NCI-H187 treated with DMSO at 0.1 percent for 48 hours (cell line): ENCODE measurements around the gene TEN1.

ENCODE experiments used
- DNase-seq: peaks from one replicate; lab custom pipeline; 2025; lab: John Stamatoyannopoulos, UW

The TEN1 gene

GRCh38 chr17:76005263-76006149 is 26.5 kb downstream of the TEN1 start:
- DNase-seq = peak; percentile 14

DNA sequence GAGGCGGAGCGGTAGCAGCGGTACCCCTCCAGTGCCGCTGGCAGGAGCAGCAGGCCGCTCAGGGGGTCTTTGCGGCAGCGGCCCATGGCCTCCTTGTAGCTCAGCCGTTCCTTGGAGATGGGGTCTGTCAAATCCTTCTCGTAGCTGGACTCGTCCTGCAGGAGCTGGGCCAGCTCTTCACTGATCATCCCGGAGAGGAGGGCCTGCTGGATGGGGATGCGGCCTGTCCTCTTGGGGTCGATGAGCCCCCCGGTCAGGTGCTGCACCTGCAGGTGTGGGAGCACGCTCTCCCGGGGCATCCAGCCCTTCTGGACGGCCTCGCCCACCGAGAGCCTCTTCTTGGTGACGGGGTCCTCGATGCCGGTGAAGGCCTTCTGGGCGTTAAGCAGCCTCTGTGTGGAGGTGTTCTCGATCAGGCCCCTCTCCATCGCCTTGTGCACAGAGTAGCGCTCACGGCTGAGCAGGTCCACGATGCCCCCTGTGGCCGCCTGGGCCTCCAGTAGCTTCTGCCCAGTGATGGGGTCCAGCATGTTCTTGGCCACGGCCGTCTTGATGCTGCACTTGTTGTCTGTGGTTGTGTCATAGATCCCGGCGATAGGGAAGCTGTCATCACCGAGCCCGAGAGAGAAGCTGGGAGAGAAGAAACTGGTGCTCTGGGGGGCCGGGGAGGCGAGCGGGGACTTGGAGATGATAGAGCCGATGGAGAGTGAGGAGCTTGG is 28.2 kb downstream of the TEN1 start:
- DNase-seq = no peak

DNA sequence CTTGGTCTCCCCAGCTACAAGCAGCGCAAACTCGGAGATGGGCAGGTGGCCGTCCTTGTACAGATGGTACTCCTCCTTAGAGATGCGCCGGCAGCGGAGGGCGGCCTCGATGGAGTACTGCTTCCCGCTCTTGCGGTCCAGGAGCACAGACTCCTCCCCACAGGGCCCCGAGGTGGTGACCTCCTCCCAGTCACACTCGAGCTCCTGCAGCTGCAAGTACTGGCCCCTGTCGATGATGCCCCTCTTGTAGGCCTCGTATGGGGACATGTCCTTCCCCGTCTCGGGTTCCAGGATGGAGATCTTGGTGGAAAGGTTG is 28.8 kb downstream of the TEN1 start:
- no peak for DNase-seq

DNA sequence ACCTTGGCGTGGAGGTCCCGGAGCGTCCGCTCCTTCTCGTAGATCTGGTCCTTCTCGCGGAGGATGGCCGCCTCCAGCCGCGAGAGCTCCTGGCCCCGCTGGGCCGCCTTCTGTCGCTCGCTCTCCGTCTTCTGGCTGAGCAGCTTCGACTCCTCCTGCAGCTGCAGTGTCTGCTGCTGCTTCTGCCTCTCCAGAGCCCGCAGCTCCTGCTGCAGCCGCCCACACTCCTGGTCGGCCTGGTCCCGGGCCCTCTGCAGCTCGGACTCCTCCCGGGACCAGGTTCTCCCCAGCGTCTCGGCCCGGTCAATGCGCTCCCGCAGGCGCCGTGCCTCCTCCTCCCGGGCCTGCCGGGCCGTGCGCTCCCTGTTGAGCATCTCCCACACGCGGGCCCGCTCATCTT is 29.2 kb downstream of the TEN1 start:
- no peak for DNase-seq

- DNase-seq = no peak
These were observed 29.8 kb downstream of the TEN1 start for GRCh38 chr17:76008630-76009425.

DNA sequence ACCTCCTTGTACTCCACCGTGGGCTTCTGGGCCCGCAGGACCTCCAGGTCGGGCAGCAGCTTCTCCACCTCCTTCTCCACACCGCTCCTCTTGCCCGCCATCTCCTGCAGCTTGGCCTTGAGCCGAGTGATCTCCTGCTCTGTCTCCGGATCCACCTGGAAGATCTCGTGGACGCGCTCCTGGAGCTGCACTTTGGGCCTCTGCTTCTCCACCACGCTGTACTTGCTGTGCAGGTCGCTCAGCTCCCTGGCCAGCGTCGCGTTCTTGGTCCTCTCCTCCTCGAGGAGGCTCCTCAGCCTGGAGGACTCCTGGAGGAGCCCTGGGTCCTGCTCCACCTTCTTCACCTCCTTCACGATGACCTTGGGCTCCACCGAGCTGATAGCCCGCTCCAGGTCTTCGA is 30.4 kb downstream of the TEN1 start:
- DNase-seq = no peak

GRCh38 chr17:76009969-76010661 is 31.1 kb downstream of the TEN1 start:
- DNase-seq = no peak

- no peak for DNase-seq
These were observed 32.9 kb downstream of the TEN1 start for GRCh38 chr17:76011951-76012350.

DNA sequence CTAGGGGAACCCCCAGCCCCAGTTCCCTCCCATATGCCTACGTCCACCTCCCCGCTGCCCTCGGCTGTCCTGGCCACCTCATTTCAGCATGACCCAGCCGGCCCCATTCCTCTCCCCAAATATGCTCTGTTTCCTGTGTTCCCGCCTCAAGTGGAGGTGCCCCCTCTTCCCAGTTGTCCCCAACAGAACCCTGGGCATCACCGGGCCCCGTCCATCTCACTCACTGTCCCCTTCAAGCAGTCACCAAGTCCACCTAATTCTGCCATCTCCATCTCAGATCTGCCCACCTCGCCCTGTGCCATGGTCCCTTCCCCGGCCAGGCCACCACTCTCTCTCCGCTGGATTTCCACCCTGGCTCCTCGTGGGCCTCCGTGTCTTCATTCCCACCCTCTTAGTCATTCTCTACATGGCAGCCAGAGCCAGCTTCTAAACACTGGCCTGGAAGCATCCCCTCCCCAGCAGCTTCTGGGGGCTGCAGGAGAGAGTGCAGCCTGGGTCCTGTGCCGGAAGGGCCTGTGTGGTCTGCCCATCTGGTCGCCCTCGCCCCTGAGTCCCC is 34.4 kb downstream of the TEN1 start:
- DNase-seq = no peak

DNA sequence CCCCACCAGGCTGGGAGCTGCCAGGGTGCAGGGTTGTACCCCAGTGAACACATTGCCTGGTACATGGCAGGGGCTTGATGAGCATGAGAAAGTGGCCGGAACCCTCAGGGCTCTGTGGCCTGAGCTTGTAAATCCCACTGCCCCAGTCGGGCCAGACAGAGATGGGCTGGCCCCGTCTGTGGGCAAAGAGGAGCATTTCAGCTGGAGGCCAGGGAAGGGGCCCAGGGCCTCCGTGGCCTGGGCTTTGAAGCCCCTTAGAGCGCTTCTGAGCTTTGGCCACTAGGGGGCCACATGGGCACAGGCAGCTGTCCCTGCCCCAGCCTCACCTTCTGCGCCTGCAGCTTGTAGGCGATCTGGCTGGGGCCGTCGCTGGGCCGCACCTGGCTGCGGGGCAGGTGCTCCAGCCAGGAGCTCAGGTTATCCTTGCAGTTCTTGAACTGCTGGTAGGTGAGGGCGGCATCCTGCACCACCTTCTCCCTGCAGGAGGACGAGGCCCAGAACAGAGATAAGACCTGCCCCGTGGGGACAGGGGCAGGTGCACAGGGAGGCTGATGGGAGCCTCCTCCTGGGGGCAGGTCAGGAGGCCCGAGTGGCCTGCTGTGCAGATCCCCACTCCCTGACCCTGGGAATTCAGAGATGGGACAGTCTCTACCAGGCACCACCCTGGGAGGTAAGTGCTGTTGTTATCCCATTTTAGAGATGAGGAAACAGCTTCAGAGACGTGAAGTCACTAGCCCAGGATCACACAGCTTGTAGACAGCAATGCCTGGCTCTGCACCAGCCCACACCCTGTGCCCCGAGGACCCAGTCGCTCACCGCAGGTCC is 35.3 kb downstream of the TEN1 start:
- DNase-seq = peak; percentile 3

GRCh38 chr17:76014925-76015261 is 35.9 kb downstream of the TEN1 start:
- DNase-seq = no peak

DNA sequence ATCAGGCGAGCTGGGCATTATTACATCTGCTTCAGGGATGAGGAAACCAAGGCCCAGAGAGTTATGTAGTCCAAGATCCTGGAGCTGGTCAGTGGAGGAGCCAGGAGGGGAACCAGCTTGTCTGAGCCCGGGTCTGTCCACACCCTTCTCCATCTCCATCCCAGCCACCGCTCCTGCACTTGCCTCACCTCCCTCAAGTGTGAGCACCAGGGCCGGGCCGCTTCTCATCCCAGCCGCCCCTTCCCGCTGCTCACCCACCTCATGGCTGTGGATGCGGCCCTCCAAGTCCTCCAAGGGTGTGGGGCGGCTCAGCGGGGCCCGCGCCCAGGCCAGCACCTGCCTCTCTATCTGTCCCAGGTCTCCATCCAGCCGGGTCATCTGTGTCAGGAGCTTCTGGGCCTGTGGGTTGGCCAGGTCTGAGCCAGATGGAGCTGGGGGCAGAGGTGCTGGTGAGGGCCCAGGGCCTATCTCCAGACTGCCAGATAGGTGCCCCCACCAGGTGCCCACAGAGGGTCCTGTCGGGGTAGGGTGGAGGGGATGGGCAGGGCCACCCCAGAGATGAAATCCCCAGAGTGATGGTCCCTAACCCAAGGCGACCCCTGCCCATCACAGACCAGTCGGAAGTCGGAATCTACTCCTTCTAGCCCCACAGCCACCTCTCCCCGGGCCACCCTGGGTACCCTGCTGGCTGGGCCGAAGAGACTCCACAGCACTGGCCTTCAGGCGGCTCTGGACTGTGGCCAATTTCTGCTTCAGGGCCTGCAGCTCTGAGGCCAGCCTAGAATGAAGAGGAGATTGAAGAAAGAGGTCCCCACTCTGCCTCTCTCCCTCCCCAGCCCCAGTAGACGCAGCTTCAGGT is 38.7 kb downstream of the TEN1 start:
- no peak for DNase-seq

DNA sequence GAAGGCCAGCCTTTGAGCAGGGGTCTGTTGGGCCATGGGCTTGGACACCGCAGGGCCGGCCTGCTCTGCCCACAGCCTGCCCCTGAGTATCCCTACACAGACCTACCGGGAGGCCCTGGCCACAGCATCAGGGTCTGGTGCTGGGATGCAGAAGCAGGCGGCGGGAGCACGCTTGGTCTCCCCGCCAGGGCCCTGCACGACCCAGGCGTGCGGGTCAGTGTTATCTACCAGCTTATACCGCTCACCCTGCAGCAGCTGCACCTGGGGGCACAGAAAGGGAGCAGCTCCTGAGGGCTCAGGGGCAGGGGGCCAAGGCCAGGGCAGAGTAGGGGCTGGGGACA is 39.3 kb downstream of the TEN1 start:
- no peak for DNase-seq

DNA sequence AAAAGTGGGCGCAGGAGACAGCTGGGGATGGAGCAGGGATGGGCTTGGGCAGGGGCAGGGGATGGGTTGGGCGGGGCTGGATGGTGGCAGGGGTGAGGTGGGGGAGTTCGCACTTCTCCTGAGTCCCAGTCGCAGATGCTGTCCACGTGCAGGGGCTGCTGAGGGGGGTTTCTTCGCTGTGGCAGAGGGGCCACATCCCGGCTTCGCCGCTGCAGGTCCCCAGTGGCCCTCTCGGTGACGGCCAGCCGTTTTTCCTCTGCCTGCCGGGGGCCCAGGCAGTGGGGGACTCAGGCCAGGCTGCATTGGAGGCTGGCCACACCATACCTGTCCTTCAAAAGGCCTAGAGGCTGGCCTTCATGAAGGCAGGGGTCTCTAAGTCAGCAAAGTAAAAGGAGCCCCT is 39.8 kb downstream of the TEN1 start:
- no peak for DNase-seq

- no peak for DNase-seq
These were observed 40.9 kb downstream of the TEN1 start for GRCh38 chr17:76019833-76020467.

DNA sequence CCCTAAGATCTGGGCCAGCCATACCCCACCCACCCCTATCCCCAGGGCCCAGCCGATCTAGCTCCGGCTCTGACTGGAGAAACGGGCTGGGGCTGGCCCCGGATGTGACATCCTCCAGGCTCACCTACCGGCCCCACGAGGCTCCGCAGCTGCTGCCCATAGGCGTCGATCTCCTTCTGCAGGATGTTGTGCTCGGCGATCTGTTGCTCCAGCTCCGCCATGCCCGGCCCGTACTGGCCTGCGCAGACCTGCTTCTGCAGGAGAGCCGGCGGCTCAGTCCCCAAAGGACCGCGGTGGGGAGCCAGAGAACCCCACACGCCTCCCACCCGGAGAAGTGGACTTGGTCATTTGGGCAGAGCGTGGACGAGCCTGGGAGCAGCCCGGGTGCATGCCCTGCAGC is 43.2 kb downstream of the TEN1 start:
- DNase-seq = no peak

GRCh38 chr17:76022973-76023899 is 44.2 kb downstream of the TEN1 start:
- DNase-seq = no peak

- DNase-seq = no peak
These were observed 44.8 kb downstream of the TEN1 start for GRCh38 chr17:76023900-76024237.

DNA sequence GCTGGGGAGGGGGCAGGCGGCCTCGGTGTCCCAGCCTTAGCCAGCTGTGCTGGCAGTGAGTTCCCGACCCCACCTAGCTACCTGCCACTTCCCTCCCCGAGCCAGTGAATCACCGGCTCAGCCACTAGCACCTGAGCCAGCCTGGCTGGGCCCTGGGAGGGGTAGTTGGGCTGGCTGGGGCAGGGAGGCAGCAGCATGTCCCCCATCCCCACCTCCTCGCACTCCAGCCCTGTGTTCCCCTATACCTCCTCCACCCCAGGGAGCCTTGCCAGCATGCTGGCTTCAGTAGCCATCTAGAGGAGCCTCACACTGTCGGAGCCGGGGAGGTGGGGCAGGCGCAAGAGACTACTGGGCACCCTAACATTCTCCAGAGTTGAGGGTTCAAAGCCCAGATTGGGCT is 45.3 kb downstream of the TEN1 start:
- DNase-seq = no peak
